Trophoblast cell (in vitro differentiated cells and primary cell): ENCODE measurements around the gene VSIG10.
"Not testable (repeated sequence)": the region's sequence is repeated elsewhere in the genome, so short reads cannot be mapped to it uniquely, and the experiment has no call there.

Experiments
- DNase-seq, 2 donors: peaks; one replicate each; pipeline ENCODE4 v3.0.0-alpha.2; 2016
- H2AFZ ChIP-seq: 2 replicates; pipeline ENCODE4 v1.6.1; 2013; ENCODE audit warnings: low read length, moderate library complexity, mild to moderate bottlenecking; ENCODE audit not compliant: insufficient read depth, poor library complexity
- H2AK5ac ChIP-seq: 2 replicates; pipeline ENCODE4 v1.6.1; 2013; ENCODE audit warnings: mild to moderate bottlenecking, low read length
- H2BK120ac ChIP-seq: 2 replicates; pipeline ENCODE4 v1.6.1; 2013; ENCODE audit warnings: low read length, mild to moderate bottlenecking, moderate library complexity; ENCODE audit not compliant: insufficient read depth, poor library complexity
- H2BK12ac ChIP-seq: 2 replicates; pipeline ENCODE4 v1.6.1; 2013; ENCODE audit warnings: mild to moderate bottlenecking, low read length, moderate library complexity
- H2BK5ac ChIP-seq: 2 replicates; pipeline ENCODE4 v1.6.1; 2013; ENCODE audit warnings: low read length, low read depth, moderate library complexity, mild to moderate bottlenecking; ENCODE audit not compliant: poor library complexity
- H3K14ac ChIP-seq: 2 replicates; pipeline ENCODE4 v1.6.1; 2013; ENCODE audit warnings: mild to moderate bottlenecking, low read length
- H3K18ac ChIP-seq: 2 replicates; pipeline ENCODE4 v1.6.1; 2013; ENCODE audit warnings: mild to moderate bottlenecking, low read length
- H3K23ac ChIP-seq: 2 replicates; pipeline ENCODE4 v1.6.1; 2013; ENCODE audit warnings: low read length
- H3K27ac ChIP-seq: 2 replicates; pipeline ENCODE4 v1.5.1; 2013; ENCODE audit warnings: low read depth, mild to moderate bottlenecking, inconsistent platforms, low read length, moderate library complexity
- H3K27me3 ChIP-seq: 2 replicates; pipeline ENCODE4 v1.6.1; 2013; ENCODE audit warnings: inconsistent platforms, mild to moderate bottlenecking, low read length, moderate library complexity; ENCODE audit not compliant: insufficient read depth
- H3K36me3 ChIP-seq, 2 experiments: 1 replicate in 1 of 2; 2 replicates in 1 of 2; pipeline ENCODE4 v1.6.1; 2013; ENCODE audit warnings: low read length in 2 of 2, mild to moderate bottlenecking in 2 of 2, moderate library complexity in 1 of 2; ENCODE audit not compliant: insufficient read depth in 2 of 2, control insufficient read depth in 1 of 2
- H3K4ac ChIP-seq: 2 replicates; pipeline ENCODE4 v1.6.1; 2013; ENCODE audit warnings: low read depth, mild to moderate bottlenecking, low read length, moderate library complexity
- H3K4me1 ChIP-seq, 2 experiments: 1 replicate in 1 of 2; 2 replicates in 1 of 2; pipeline ENCODE4 v1.6.1; 2013; ENCODE audit warnings: low read length in 2 of 2, mild to moderate bottlenecking in 2 of 2, moderate library complexity in 1 of 2; ENCODE audit not compliant: insufficient read depth in 2 of 2, control insufficient read depth in 1 of 2
- H3K4me2 ChIP-seq: 2 replicates; pipeline ENCODE4 v1.6.1; 2013; ENCODE audit warnings: inconsistent platforms, mild to moderate bottlenecking, low read length, moderate library complexity
- H3K4me3 ChIP-seq: 2 replicates; pipeline ENCODE4 v1.5.1; 2013; ENCODE audit warnings: mild to moderate bottlenecking, low read depth, low read length, inconsistent platforms
- H3K79me1 ChIP-seq: one replicate; pipeline ENCODE4 v1.6.1; 2013; ENCODE audit warnings: low read length
- H3K79me2 ChIP-seq: 2 replicates; pipeline ENCODE4 v1.6.1; 2013; ENCODE audit warnings: low read length, mild to moderate bottlenecking; ENCODE audit not compliant: control insufficient read depth, insufficient read depth, poor library complexity
- H3K9ac ChIP-seq: 2 replicates; pipeline ENCODE4 v1.6.1; 2013; ENCODE audit warnings: mild to moderate bottlenecking, low read length
- H3K9me3 ChIP-seq: 2 replicates; pipeline ENCODE4 v1.6.1; 2013; ENCODE audit warnings: low read depth, mild to moderate bottlenecking, control low read depth, inconsistent platforms, low read length; ENCODE audit not compliant: insufficient read depth
- H4K12ac ChIP-seq: 2 replicates; pipeline ENCODE4 v1.6.1; 2013; ENCODE audit warnings: low read depth, mild to moderate bottlenecking, low read length, moderate library complexity
- H4K8ac ChIP-seq: 2 replicates; pipeline ENCODE4 v1.6.1; 2013; ENCODE audit warnings: low read depth, mild to moderate bottlenecking, low read length, moderate library complexity
- H4K91ac ChIP-seq: one replicate; pipeline ENCODE4 v1.6.1; 2013; ENCODE audit warnings: low read depth, mild to moderate bottlenecking, low read length, moderate library complexity
- WGBS: extraction: QIAGEN DNeasy Blood & Tissue Kit; methylation state at CpG from one replicate; pipeline ENCODE4 v1.1.7; 2013; ENCODE audit warnings: missing lambda C conversion rate; ENCODE audit not compliant: insufficient read length, insufficient coverage; ENCODE audit errors: extremely low coverage; 5-methylcytosine and 5-hydroxymethylcytosine counted together

The VSIG10 gene

DNA sequence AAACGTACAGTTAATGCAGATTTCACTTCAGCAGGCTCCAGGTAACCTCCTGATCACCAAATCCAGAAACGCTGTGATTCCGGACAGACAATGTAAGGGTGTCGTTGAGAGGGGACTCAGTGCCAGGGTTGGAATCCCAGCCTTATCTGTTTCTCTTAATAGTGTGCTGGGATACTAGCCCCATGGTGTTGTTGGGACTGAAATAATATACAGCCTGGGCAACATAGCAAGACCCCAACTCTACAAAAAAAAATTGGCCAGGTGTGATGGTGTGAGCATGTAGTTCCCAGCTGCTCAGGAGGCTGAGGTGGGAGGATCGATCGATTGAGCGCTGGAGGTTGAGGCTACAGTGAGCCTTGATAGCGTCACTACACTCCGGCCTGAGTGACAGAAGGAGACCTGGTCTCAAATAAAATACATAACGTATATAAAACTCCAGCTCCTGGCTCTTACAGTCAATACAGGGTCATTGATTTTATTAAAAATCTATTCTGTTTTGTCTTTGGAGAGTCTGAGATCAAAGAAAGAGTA lies 33.4 kb upstream of the VSIG10 start:
- Histone ChIP-seq H3K9me3 (no peaks in the 10 kb centered on the region), H2AFZ (no peak overlapping the region), H4K91ac (no peak overlapping the region), H4K12ac (peak overlapping the region; percentile 21), H3K9ac (peak overlapping the region; percentile 31), H3K14ac (no peak overlapping the region), H3K4ac (no peak overlapping the region), H3K18ac (no peak overlapping the region), H3K4me1 (peaks cover 7 to 11% of the 10 kb centered on the region in 2 experiments), H3K27me3 (no peaks in the 10 kb centered on the region), H3K36me3 (peaks cover 13 to 21% of the 10 kb centered on the region in 2 experiments), H3K23ac (no peak overlapping the region), H3K27ac (no peak overlapping the region), H2BK12ac (no peak overlapping the region), H4K8ac (no peak overlapping the region), H3K4me3 (no peak overlapping the region), H3K79me1 (peaks cover 6% of the 10 kb centered on the region), H3K4me2 (peak overlapping the region; percentile 80), H2BK5ac (no peak overlapping the region), H2BK120ac (no peak overlapping the region), H3K79me2 (peaks cover 9% of the 10 kb centered on the region), H2AK5ac (no peak overlapping the region)
- no CpG with 5 or more reads among the region's 10 CpGs for WGBS
- peak in 1 of 2 donors; percentile 7 for DNase-seq

DNA sequence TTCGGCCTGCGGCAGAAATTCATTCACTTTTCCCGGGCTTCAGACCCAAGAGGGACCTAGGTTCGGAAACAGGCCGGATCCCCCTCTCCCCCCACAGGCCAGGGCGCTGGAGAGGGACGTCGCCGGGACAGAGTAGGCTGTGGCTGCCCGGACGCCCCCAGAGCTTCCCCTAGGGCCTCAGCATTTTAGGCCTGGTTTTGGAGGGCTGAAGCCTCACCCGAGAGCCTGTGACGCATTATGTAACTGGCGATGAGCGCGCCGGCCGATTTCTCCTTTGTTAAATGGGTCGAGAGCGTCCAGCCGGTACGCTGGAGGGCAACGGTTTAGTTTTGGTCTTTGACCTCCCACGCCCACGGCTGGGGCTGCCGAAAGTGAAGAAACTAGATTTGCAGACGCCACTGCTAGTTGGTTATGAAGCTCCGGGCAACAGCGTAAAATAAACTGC lies 32.8 kb upstream of the VSIG10 start:
- Histone ChIP-seq H2BK12ac (no peak overlapping the region), H4K8ac (peak overlapping the region; percentile 83), H2AK5ac (no peak overlapping the region), H2BK120ac (no peak overlapping the region), H3K27ac (peak overlapping the region; percentile 15), H3K9ac (peak overlapping the region; percentile 94), H3K79me2 (peaks cover 9% of the 10 kb centered on the region), H2AFZ (peak overlapping the region; percentile 95), H3K18ac (peak overlapping the region; percentile 85), H3K79me1 (peaks cover 6% of the 10 kb centered on the region), H3K4me1 (peaks cover 7 to 11% of the 10 kb centered on the region in 2 experiments), H3K36me3 (peaks cover 13 to 21% of the 10 kb centered on the region in 2 experiments), H3K14ac (peak overlapping the region; percentile 71), H4K12ac (peak overlapping the region; percentile 68), H3K9me3 (no peaks in the 10 kb centered on the region), H3K4me3 (peak overlapping the region; percentile 97), H2BK5ac (no peak overlapping the region), H3K4ac (peak overlapping the region; percentile 89), H4K91ac (peak overlapping the region; percentile 64), H3K23ac (no peak overlapping the region), H3K27me3 (no peaks in the 10 kb centered on the region), H3K4me2 (peak overlapping the region; percentile 80)
- DNase-seq, result peak; percentile 62 to 67
- no CpG with 5 or more reads among the region's 29 CpGs for WGBS

DNA sequence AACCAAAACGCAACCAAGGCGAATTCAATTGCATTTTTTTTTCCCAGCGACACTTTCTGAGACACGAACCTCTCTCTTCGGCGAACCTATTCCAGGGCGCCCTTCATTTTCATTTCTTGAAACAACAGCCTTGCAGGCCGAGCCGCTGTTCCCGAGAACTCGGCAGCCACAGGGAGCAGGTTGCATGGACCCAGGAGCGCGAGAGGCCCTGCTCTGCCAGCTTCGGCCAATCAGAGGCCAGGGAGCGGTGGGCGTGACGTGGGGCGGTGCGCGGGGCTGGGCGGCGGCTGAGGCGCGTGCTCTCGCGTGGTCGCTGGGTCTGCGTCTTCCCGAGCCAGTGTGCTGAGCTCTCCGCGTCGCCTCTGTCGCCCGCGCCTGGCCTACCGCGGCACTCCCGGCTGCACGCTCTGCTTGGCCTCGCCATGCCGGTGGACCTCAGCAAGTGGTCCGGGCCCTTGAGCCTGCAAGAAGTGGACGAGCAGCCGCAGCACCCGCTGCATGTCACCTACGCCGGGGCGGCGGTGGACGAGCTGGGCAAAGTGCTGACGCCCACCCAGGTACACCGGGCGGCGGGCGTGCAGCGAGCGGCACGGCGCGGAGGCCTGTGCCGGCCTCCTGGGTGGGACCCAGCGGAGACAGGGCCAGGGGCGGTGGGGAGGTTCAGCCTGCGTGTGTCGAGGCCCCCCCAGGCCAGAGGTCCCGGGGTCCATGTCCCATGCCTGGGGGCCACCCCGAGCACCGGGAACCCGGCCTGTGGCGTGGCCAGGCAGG lies 32.2 kb upstream of the VSIG10 start, which contains the start of gene PEBP1:
Gene PEBP1, plus strand, starts transcription at position 337 of the 771 bp plus-strand sequence. Its CDS starts 86 bp downstream, at position 423.
- peak within 1 kb of the TSS; percentile 33 for H3K27ac ChIP-seq
- peak within 1 kb of the TSS; percentile 97 for H3K4me3 ChIP-seq
- DNase-seq, result peak; percentile 92 to 94
- H3K9me3 ChIP-seq, result no peaks in the 10 kb centered on the region
- peaks cover 6% of the 10 kb centered on the region for H3K79me1 ChIP-seq
- no peaks in the 10 kb centered on the region for H3K27me3 ChIP-seq
- peak within 1 kb of the TSS; percentile 95 for H2AFZ ChIP-seq
- H3K79me2 ChIP-seq, result peaks cover 9% of the 10 kb centered on the region
- peak within 1 kb of the TSS; percentile 89 for H3K4ac ChIP-seq
- peak within 1 kb of the TSS; percentile 64 for H4K91ac ChIP-seq
- H3K36me3 ChIP-seq, result peaks cover 7 to 16% of the 10 kb centered on the region in 2 experiments
- WGBS, result no CpG with 5 or more reads among the region's 70 CpGs
- peak within 1 kb of the TSS; percentile 85 for H3K18ac ChIP-seq
- peak within 1 kb of the TSS; percentile 28 for H2AK5ac ChIP-seq
- H2BK12ac ChIP-seq, result no peak within 1 kb of the TSS
- H3K4me1 ChIP-seq, result peaks cover 7 to 11% of the 10 kb centered on the region in 2 experiments
- no peak within 1 kb of the TSS for H2BK5ac ChIP-seq
- peak within 1 kb of the TSS; percentile 71 for H3K14ac ChIP-seq
- H3K23ac ChIP-seq, result no peak within 1 kb of the TSS
- H3K4me2 ChIP-seq, result peak within 1 kb of the TSS; percentile 80
- H2BK120ac ChIP-seq, result no peak within 1 kb of the TSS
- H3K9ac ChIP-seq, result peak within 1 kb of the TSS; percentile 94
- H4K12ac ChIP-seq, result peak within 1 kb of the TSS; percentile 68
- peak within 1 kb of the TSS; percentile 83 for H4K8ac ChIP-seq

DNA sequence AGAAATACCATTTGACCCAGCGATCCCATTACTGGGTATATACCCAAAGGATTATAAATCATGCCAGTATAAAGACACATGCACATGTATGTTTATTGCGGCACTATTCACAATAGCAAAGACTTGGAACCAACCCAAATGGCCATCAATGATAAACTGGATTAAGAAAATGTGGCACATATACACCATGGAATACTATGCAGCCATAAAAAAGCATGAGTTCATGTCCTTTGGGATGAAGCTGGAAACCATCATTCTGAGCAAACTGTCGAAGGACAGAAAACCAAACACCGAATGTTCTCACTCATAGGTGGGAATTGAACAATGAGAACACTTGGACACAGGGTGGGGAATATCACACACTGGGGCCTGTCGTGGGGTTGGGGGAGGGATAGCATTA lies 25.6 kb upstream of the VSIG10 start:
- not testable (repeated sequence) for H2AFZ ChIP-seq, H2BK120ac ChIP-seq, H3K79me1 ChIP-seq, H3K4me2 ChIP-seq, H3K27ac ChIP-seq, H3K9ac ChIP-seq, H2AK5ac ChIP-seq, H3K14ac ChIP-seq, H3K4me3 ChIP-seq, H3K23ac ChIP-seq, H3K18ac ChIP-seq, H4K91ac ChIP-seq, DNase-seq, H3K4me1 ChIP-seq, H4K12ac ChIP-seq, H3K79me2 ChIP-seq, H3K36me3 ChIP-seq, H3K4ac ChIP-seq, H3K9me3 ChIP-seq, H4K8ac ChIP-seq, H3K27me3 ChIP-seq, H2BK5ac ChIP-seq, H2BK12ac ChIP-seq
- no CpG with 5 or more reads among the region's 5 CpGs for WGBS
